NCI-H748 (cell line): ENCODE data around the gene DLG4.
"Not testable (repeated sequence)": the region's sequence is repeated elsewhere in the genome, so short reads cannot be mapped to it uniquely, and the experiment has no call there.

ENCODE experiments used
- DNase-seq: peaks from one replicate; lab custom pipeline; 2025; ENCODE audit not compliant: unreplicated experiment; lab: John Stamatoyannopoulos, UW

Gene DLG4

DNA sequence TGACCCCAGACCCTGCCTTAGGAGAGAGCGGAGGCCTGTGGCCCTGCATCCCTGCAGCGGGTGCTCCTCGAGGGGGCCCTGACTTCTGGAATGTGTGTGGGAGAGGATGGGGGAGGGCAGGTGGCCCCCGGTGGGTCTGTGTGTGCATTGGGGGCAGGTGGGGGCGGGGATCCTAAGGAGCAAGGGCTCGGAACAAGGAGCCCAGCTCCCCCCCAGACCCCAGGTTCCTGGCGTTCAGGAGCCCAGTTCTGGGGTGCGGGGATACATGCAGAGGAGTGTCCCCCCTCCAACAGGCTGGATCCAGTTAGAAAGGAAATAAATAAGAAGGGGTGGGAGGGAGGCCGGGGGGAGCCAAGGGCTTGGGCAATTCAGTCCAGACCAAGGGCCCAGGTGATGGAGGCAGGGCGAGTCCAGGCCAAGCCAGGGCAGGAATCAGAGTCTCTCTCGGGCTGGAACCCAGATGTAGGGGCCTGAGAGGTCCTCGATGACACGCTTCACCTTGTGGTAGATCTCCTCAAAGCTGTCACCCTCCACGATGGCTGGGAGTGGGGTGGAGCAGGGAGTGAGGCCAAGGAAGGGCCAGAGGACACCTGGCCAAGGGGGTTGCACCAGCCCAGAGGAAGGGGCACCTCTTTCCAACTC lies 29.2 kb downstream of the DLG4 start:
- no peak for DNase-seq

GRCh38 chr17:7186241-7186640 lies 33.4 kb downstream of the DLG4 start:
- DNase-seq: peak; percentile 37

GRCh38 chr17:7184647-7185046 lies 35.0 kb downstream of the DLG4 start:
- DNase-seq: no peak

DNA sequence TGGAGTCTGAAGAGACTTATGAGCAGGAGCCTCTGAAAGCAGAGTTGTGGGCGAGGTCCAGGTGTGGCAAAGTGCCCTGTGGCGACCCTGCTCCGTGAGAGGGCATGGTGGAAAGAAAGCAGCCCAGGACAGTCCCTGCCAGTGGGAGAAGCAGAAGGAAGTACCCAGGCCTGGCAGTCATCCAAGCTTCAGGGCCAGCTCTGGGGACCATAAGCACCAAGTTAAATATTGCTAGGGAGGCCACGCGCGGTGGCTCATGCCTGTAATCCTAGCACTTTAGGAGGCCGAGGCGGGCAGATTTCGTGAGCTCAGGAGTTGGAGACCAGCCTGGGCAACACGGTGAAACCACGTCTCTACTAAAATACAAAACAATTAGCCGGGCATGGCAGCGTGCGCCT lies 35.5 kb downstream of the DLG4 start:
- peak; percentile 27 for DNase-seq

- DNase-seq: no peak
These were observed 36.1 kb downstream of the DLG4 start for GRCh38 chr17:7183433-7184090.

- DNase-seq: not testable (repeated sequence)
These were observed 37.5 kb downstream of the DLG4 start for GRCh38 chr17:7182101-7182500.

DNA sequence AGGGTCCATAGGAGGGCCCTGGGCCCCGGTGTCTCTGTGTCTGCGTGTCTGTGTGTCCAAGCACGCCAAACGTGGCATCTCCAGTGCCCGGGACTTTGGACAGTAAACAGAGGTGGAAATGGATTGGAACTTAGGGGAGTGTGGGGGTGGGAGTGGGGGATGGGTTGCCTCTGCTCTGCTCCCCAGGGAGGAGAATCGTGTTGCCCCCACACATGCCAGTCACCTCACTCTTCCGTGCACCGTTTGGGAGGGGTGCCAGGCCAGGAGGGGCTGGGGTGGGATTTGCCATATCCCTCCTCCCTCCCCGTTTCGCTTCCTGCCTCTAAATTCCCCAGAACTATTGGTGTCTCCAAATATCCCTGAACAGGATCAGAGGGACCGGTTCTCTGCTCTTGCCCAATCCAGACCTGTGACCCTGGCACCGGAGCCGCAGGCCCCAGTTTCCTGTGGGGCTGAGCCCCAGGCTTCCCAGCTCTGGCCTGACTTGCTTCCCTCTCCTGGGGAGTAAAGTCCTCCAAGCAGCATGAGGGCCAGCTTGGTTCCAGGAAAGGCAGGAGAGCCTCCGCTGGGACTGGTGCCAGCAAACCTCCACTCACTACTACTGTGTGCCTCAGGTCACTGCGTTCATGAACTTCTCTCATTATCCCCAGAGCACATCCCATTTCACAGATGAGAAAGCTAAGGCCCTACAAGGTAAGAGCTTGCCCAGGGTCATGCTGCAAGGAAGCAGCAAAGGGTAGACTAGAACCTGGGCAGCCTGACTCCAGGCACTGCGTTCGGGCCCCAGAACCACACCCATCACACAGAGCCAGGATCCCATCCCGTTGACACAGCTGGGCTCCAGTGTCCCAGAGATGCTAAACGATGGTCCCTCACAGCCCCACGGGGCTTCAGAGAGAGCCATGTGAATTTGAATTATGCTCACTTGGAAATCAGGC lies 40.0 kb downstream of the DLG4 start, which contains the start of gene ASGR1:
ASGR1 (minus strand) TSS at position 54 of the 938 bp plus-strand sequence. CDS start 807 bp downstream, outside the sequence.
- DNase-seq: no peak

DNA sequence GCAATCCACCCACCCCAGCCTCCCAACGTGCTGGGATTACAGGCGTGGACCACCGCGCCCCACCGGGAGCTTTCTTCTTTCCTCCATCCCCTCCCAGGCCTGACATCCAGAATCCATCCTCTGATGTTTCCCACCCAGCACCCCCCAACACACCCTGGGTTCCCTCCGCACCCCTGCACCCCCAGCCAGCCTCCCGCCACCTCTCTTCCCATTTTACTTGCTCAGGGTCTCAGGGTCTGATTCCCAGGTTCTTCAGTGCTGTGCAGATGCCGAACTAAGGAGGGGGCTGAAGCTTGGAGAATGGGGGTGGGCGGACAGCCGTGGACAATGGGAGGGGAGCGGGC lies 40.7 kb downstream of the DLG4 start:
- no peak for DNase-seq

GRCh38 chr17:7177954-7178477 lies 41.6 kb downstream of the DLG4 start:
- peak; percentile 82 for DNase-seq

- DNase-seq: peak; percentile 86
These were observed 42.3 kb downstream of the DLG4 start for GRCh38 chr17:7177191-7177953.

DNA sequence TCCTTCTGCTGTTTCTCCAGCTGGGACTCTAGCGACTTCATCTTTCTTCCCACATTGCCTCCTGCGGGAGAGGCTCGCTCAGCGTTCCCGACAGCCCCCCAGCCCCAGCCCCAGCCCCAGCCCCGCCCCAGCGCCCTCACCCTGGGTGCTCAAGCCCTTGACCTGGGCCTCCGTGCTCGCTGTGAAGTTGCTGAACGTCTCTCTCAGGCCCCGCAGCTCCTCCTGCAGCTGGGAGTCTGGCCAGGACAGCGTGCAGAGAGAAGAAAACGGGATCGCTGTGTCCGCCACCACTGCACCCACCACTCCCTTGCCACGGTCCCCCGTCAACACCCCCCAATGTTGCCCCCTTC lies 42.8 kb downstream of the DLG4 start:
- peak; percentile 35 for DNase-seq

- no peak for DNase-seq
These were observed 43.4 kb downstream of the DLG4 start for GRCh38 chr17:7176107-7176840.

- DNase-seq: no peak
These were observed 44.3 kb downstream of the DLG4 start for GRCh38 chr17:7175330-7175733.

- DNase-seq: no peak
These were observed 44.9 kb downstream of the DLG4 start for GRCh38 chr17:7174603-7175326.

- DNase-seq: peak; percentile 19
These were observed 45.7 kb downstream of the DLG4 start for GRCh38 chr17:7173687-7174602.

GRCh38 chr17:7172522-7173191 lies 47.0 kb downstream of the DLG4 start:
- DNase-seq: not testable (repeated sequence)

GRCh38 chr17:7169565-7169908 lies 50.1 kb downstream of the DLG4 start:
- not testable (repeated sequence) for DNase-seq
